ENCODE measurements around the gene TRAF3. TPM values are rescaled to one million over a fixed set of nuclear protein-coding genes. Genes with fewer than 3 reads are reported as not detected.

Gene TRAF3
- polyA plus RNA-seq, 1 of the 3 experiments (the other 2 are of a cell fraction), result 17.9 TPM

DNA sequence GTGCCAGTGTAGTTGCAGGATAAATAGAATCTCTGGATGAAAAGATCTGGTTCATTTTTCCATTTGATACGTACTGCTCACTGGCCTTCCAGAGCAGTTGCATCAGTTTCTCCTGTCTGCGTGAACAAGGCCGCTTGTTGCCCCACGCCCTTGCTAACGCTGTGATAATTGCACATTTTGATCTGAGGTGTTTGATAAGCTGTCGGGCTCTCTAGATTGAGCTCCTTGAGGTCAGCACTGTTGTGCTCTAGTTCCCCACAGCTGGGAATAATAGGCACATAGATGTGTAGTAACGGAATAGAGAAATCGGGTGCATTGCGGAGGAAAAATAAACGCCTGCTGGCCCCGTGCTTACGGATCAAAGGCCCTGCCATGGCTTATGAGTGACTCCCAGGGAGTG is 42.8 kb upstream of the TRAF3 start:
- no peak overlapping the region for H3K4me2 ChIP-seq
- H3K36me3 ChIP-seq (replicated peaks in 1 of 2; ENCODE audit: control insufficient read depth in 1 of 2, insufficient read depth in 2 of 2, low read length in 1 of 2), result peaks cover 0 to 5% of the 10 kb centered on the region in 2 experiments
- H3K79me2 ChIP-seq (ENCODE audit: insufficient read depth), result no peaks in the 10 kb centered on the region
- TF ChIP-seq CHD2 (IDR thresholded peaks at IDR 0.05; ENCODE audit: low read length, partially characterized antibody) (no peak), FOXM1 (IDR thresholded peaks at IDR 0.05; ENCODE audit: low read depth) (no peak), ELF1 (IDR thresholded peaks at IDR 0.05) (no peak), CTCF (IDR thresholded peaks at IDR 0.05) (no peak), RAD21 (IDR thresholded peaks at IDR 0.05; ENCODE audit: low read length) (no peak), RFX5 (IDR thresholded peaks at IDR 0.05; ENCODE audit: low read length) (no peak), NFIC (IDR thresholded peaks at IDR 0.05; ENCODE audit: borderline replicate concordance) (no peak), MXI1 (IDR thresholded peaks at IDR 0.05; ENCODE audit: low read depth, low read length) (no peak)
- TF ChIP-seq, protein P1, sequence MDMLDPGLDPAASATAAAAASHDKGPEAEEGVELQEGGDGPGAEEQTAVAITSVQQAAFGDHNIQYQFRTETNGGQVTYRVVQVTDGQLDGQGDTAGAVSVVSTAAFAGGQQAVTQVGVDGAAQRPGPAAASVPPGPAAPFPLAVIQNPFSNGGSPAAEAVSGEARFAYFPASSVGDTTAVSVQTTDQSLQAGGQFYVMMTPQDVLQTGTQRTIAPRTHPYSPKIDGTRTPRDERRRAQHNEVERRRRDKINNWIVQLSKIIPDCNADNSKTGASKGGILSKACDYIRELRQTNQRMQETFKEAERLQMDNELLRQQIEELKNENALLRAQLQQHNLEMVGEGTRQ (IDR thresholded peaks at IDR 0.05; ENCODE audit: borderline replicate concordance, low read depth, low read length), result no peak
- H3K9me2 ChIP-seq, result no peaks in the 10 kb centered on the region
- H3F3A ChIP-seq (replicated peaks; ENCODE audit: insufficient read depth), result no peaks in the 10 kb centered on the region
- ChIA-PET CTCF (interaction anchor here (1.3 kb wide), 1 partner anchor 14 kb away, joined by 5 read pairs; no protein-coding TSS in a partner anchor), POLR2A (no interaction called here)
- WGBS (ENCODE audit: low lambda C conversion rate), result 97% methylated on average over 12 of the region's 12 CpGs
- no peaks in the 10 kb centered on the region; a peak in 1 of 4 replicates for H3K4me1 ChIP-seq (ENCODE audit: control insufficient read depth in 1 of 2, insufficient read depth in 2 of 2, low read depth in 1 of 2, low read length in 1 of 2)
- H3K27ac ChIP-seq (ENCODE audit: low read depth in 2 of 2, low read length in 1 of 2), result no peak overlapping the region
- no peaks in the 10 kb centered on the region for H3K27me3 ChIP-seq (ENCODE audit: insufficient read depth)
- no peak for DNase-seq
- H3K9ac ChIP-seq, result no peak overlapping the region
- no peak overlapping the region for H3K4me3 ChIP-seq (ENCODE audit: low read depth in 2 of 2, low read length in 1 of 2)
- H2AFZ ChIP-seq (ENCODE audit: low read depth), result no peak overlapping the region
- H4K20me1 ChIP-seq (ENCODE audit: insufficient read depth), result no peaks in the 10 kb centered on the region
- H3K9me3 ChIP-seq, result no peaks in the 10 kb centered on the region

- no peak for TF ChIP-seq ELF1 (IDR thresholded peaks at IDR 0.05)
- no peak for TF ChIP-seq SMC3 (IDR thresholded peaks at IDR 0.05; ENCODE audit: low read depth, low read length)
- TF ChIP-seq ZBTB33 (IDR thresholded peaks at IDR 0.05; ENCODE audit: borderline replicate concordance, low read depth), result no peak
- TF ChIP-seq YY1 (IDR thresholded peaks at IDR 0.05; ENCODE audit: low read depth), result no peak
- no peak for TF ChIP-seq REST (IDR thresholded peaks at IDR 0.05; ENCODE audit: low read depth, low read length)
- no peak for TF ChIP-seq NRF1 (IDR thresholded peaks at IDR 0.05; ENCODE audit: low read depth, low read length)
- no peak for TF ChIP-seq EZH2phosphoT487 (IDR thresholded peaks at IDR 0.05; ENCODE audit: borderline replicate concordance, low read depth)
- TF ChIP-seq TCF12 (IDR thresholded peaks at IDR 0.05), result no peak
- no peak for TF ChIP-seq PBX3 (IDR thresholded peaks at IDR 0.05)
- CTCF ChIA-PET, result interaction anchor here (0.5 to 1.1 kb wide), 2 partner anchors 8 to 143 kb away, joined by 3 read pairs; no protein-coding TSS in a partner anchor
- H3K9ac ChIP-seq, result no peak overlapping the region
- H4K20me1 ChIP-seq (ENCODE audit: insufficient read depth), result no peaks in the 10 kb centered on the region
- H3K27ac ChIP-seq (ENCODE audit: low read depth in 2 of 2, low read length in 1 of 2), result no peak overlapping the region
- no peaks in the 10 kb centered on the region for H3K4me1 ChIP-seq (ENCODE audit: control insufficient read depth in 1 of 2, insufficient read depth in 2 of 2, low read depth in 1 of 2, low read length in 1 of 2)
- no peak overlapping the region for H3K4me3 ChIP-seq (ENCODE audit: low read depth in 2 of 2, low read length in 1 of 2)
- POLR2A ChIA-PET, result no interaction called here
- H3F3A ChIP-seq (replicated peaks; ENCODE audit: insufficient read depth), result no peaks in the 10 kb centered on the region
- no peak for DNase-seq
- H3K79me2 ChIP-seq (ENCODE audit: insufficient read depth), result no peaks in the 10 kb centered on the region
- no peaks in the 10 kb centered on the region for H3K9me2 ChIP-seq
- H3K9me3 ChIP-seq, result no peaks in the 10 kb centered on the region
- WGBS (ENCODE audit: low lambda C conversion rate), result 80% methylated on average over 3 of the region's 3 CpGs
- H3K27me3 ChIP-seq (ENCODE audit: insufficient read depth), result no peaks in the 10 kb centered on the region
- H3K4me2 ChIP-seq, result no peak overlapping the region
- H3K36me3 ChIP-seq (replicated peaks in 1 of 2; ENCODE audit: control insufficient read depth in 1 of 2, insufficient read depth in 2 of 2, low read length in 1 of 2), result no peaks in the 10 kb centered on the region
- H2AFZ ChIP-seq (ENCODE audit: low read depth), result no peak overlapping the region
Observed at GRCh38 chr14:102736956-102737355, 40.3 kb upstream of the TRAF3 start.

All from SK-N-SH (cell line).